OCI-M1 (cell line): ENCODE results near the gene NKPD1.

Experiments
- DNase-seq: peaks from one replicate; lab custom pipeline; 2025; lab: John Stamatoyannopoulos, UW

The NKPD1 gene

DNA sequence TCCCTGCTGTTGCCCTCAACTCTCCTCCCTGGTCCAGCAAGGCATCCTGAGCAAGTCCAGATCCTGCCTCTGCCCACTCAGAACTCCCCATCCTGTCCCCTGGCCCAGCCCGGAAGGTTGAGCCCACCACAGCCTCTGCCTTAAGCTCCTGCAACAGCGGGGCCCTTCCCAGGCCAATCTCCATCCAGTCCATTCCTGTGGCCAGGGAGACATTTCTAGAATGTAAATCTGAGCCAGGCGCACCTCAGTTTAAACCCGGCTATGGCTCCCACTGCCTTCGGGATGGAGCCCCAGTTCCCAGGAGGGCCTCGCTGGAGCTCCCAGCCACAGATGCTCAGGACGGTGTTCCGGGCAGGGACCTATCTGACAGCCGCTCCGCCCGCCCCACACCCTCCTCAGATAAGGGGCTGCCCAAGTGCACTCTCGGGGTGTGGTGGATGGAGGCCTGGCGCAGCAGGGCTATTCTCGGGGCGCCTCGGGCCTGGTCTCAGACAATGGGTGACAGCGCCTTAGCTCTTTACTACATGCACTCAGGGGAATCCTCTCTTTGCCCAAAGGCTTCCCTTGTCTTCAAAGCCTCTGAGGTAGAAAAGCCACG is 11.9 kb upstream of the NKPD1 start:
- DNase-seq, result no peak

DNA sequence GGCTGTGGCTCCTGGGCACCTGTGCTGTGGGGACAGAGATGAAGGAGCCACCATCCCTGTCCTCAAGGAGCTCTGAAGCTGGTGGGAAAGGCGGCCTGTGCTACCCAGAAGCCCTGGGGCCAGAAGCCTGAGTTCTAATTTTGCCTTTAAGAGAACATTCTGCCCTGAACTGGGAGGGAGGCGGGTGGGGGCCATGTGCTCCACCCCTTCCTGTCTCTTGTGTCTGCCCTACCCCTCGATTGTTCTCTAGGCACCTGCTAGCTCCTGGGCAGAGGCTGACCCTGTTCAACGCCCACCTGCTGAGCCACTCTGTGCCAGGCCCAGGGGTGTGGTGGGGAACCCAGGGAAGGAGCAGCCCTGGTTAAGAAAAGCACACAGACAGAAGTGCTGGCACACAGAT is 11.4 kb upstream of the NKPD1 start:
- no peak for DNase-seq

DNA sequence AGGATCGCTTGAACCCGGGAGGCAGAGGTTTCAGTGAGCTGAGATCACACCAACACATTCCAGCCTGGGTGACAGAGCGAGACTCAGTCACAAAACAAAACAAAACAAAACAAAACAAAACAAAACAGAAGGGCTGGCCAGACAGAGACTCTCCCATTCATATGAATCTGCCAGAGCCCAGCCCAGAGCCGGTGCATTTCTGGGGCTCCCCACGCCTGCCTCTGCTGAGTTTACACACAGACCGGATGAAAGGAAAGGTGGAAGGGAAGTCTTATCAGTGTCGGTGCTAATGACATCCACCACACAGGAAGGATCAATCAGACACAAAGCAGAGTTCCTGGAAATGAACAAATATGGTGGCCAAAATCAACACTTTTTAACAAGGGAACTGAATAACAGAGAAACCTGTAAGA is 10.4 kb upstream of the NKPD1 start:
- peak; percentile 36 for DNase-seq

DNA sequence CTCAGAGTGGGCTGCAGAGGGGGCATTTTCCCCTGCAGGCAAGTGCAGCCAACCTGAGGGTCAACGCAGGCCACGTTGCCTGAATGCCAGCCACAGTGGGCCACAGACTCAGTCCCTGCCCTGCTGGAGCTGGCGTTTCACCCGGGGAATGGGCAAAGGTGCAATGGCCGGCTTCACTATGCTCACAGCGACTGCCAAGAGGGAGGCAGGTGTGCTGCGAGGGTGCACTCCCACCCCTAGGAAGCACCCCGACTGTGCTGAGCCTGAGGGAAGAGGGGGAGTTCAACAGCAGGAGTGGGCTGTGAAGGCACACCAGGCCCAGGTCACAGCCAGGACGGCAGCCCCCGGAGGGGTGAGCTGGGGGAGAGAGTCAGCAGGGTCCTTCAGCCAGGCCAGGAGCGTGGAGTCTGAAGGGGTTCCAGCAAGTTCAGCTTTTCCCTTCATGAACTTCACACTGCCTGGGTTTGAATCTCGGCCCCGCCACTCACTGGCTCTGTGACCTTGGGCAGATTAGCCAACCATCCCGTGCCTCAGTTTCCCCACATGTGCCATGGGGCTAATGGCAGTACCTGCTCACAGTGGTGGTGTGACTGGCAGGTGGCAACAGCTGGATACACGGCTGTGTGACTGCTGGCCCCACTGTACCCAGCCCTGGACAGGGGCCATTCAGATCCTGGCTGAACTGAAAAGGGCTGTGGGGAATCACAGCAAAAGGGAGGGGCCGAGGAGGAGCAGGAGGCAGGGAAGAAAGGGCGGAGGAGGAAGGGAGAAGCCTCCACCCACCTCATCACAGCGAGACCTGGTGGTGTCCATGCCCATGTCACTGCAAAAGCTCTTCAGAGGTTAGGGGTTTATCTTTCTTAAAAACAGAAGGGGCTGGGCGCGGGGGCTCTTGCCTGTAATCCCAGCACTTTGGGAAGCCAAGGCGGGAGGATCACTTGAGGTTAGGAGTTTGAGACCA is 9.6 kb upstream of the NKPD1 start:
- no peak for DNase-seq

DNA sequence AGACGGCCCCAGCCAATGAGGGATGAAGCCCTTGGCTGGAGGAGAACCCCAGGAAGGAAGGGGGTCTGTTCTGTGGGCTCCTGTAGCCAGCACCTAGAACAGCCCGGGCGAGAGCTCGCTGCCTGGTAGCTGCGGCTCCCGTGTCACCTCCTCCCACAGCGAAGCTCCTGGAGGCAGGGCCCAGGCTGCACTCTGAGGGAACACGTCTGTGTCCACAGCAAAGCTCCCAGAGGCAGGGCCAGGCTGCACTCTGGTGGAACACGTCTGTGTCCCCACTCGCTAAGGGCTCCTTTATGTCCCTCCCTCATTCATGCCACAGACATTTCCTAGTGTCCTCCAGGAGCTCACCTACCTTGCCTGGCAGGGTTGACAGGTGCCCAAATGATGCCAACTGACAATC is 8.8 kb upstream of the NKPD1 start:
- no peak for DNase-seq

DNA sequence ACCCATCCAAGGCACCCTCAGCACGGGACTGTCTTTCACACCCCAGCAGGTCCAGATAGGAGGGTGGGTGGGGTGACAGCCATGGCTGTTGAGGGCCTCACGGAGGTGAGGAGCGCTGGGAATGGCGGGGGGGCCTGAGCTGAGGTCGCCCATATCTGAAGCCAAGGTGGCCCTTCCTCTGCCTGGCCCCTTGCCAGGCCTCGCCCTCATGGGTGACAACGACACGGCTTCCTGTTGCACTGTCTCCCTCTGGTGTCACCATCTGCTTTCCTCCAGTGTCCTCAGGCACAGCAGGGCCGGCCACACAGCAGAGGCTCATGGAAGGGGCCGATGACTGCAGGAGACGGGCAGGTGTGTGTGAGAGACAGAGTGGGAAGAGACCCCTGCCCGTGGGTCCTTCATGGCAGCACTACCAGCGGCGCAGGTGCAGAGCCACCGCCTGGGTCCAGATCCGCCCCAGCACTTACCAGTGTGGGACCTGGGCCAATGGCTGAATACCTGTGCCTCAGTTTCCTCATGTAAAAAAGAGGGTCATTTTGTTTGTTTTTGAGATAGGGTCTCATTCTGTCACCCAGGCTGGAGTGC is 8.1 kb upstream of the NKPD1 start:
- DNase-seq, result peak; percentile 49

DNA sequence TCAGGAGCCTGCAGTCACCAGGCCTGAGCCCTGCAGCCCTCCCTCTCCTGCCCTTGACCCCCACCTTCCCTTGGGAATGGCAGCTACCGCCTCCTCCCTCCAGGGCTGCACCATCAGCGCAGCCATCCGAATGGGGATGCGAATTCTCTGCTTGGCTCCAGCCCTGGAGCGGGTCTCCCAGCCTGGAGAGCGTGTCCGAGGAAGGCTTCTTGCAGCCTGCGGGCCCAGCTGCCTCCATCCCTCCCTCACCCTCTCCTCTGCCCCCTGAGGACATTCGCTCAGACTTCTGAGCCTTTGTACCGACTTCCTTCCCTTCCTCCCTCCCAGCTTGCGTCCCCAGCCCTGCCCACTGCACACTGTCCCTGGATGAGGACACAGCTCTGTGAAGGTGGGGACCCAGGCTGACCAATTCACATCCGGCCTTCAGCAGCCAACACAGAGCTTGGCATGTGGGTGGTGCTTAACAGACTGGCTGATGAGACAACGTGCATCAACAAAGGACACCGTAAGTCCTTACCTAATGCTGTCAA is 6.0 kb upstream of the NKPD1 start:
- no peak for DNase-seq

DNA sequence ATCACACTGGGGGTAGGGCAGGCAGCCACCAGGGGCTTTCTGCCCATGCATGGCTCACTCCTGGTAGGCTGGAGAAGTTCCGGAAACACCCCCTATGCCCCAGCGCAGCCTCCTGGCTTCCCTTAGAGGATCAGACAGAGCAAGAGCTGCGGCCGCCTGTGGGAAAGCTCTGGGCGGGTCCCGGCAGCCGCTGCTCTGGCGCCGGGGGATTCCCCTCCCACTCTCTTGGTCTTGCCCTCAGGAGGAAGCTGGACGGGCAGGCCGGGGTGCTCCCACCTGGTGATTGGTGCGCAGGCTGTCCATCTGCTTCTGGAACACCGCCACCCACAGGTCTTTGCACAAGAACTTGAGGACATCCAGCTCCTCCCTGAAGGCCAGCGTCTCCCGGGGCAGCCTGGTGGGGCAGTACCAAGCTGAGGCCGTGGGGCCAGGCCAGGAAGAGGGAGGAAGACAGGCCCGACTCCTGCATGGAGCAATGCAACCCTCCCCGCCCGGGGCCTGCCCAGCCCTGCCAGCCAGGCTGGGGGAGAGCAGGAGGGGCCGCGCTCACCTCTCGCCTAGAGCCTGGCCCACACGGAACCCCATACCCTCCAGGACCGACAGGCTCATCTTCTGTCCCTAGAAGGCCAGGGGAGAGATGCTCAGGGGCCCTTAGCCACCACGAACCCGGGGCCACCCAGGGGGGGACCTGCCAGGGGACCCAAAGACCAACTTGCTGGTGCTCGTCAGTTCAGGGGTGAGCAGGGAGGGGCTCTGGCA is 4.0 kb upstream of the NKPD1 start:
- DNase-seq, result peak; percentile 77

DNA sequence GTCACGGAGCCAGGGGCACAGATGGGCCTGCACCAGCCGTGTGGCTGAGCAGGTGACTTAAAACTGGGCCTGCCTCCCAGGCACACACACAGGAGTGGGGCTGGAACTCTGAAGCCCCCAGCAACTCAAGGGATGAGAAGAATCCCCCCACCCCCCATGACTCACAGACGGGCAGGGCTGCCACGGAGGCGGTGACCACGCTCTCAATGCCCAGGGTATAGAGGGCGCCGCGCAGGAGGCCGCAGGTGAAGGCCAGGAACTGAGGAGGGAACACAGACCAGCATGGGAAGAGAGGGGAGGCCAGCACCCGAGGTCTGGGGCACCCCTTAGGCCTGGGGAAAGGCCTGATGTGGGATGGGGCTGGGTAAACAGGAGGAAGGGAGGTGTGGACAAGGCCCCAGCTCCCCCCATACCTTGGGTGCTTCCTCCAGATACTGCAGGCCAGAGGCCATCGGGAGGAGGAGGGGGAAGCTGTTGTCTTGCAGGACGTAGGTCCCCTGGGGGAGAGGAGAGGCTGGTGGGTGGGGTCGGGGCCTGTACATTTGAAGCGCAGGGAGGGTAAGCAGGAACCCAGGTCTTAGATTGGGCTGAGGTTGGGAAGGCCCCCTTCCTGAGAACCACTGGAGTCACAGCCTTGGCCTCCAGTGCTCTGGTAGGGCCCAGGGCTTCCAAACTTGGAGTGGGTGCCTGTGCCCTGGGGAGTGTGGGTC is 3.1 kb upstream of the NKPD1 start:
- DNase-seq, result no peak

DNA sequence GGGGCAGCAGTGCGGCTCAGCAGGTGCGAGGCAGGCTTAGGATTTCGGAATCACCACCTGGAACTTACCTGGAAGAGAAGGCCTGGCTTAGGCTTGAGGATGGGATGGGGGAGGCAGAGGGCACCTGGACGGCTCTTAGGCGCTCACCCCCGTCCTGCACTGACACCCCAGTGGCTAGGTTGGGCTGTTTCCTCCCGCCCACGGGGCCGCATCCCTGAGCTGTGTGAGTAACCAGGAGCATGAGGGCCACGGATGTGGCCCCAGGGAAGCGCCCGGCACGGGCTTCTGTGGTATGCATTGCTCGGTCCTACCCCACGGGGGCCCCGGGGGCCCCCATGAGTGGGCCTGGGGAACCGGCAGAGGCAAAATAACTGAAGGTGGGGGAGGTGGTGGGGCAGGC is 2.4 kb upstream of the NKPD1 start:
- no peak for DNase-seq

DNA sequence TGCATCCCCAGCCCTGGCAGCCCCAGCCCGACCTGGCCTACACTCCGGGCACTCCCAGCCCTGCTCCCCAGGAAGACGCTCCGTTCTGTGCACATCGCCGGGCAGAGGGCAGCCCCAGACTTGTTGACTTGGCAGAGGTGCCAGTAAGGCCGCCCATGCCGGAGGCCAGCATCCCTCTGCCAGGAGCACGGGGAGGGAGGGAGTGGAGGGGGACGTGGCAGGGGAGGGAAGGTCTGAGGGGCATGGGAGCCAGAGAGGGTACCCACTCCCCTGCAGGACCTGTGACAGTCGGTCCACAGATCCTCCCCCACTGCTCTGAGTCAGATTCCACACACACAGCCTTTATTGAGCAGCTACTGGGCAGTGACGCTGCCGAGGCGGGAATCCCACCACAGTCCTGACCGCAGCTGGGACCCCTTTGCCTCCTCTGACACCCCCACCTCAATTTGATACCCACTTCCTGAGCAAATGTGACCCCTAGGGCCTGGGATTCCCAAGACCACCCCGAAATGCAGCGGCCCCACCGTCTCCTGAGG is 1.9 kb upstream of the NKPD1 start:
- no peak for DNase-seq

DNA sequence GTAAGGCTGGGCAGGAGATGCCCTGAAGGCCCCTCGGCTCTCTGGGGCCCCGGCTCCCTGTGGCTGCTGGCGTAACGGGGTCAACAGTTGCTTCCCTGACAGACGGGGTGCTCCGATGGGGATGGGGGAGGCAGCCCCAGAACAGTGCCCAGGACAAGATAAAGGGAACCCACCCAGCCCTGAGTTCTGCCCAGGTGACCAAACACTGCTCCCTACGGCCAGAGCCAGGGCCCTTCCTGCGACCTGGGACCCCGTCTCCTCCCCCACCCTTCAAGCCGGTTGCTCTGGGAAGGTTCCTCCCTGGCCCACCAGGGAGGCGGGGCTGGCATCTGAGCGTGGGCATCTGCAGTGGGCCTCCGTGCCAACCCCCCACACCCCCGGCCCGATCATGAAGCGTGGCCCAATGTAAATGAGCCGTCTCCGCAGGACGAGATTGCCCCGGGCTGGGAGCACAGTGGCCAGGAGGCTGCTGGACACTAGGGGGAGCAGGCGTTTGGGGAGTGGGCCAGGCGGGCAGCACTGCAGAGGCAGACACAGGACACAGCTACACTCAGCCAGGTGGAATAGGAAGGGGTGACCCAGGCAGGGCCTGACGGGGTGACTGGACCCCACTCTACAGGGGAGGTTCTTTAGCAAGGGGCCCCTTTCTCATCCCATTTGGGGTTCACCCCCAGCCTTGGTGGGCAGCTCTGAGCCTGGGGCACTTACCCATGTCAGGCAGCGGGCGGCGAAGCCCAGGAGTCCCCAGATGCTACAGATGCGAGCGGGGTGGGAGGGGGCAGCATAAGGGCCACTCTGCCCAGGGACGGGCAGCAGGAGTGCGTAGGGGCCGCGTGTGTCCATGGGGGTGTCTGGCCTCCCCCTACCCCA is 1.2 kb upstream of the NKPD1 start:
- DNase-seq, result peak; percentile 57

DNA sequence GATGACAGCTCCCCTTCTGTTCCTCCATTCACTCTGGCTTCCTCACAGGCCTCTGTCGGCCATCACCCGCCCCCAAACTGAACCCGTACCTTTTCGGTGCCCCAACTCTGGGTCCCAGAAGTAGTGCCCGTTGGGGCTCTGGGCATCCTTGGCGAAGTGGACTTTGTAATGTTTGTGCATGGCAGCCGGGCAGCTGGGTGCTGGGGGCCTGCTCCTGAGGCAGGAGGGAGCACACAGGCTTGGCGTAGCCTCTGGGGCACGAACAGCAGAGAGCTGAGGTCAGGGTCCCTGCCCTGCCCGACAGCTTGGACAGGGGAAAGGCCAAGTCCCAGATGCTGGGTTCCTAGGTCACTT is 834 bp downstream of the NKPD1 start:
- no peak for DNase-seq

DNA sequence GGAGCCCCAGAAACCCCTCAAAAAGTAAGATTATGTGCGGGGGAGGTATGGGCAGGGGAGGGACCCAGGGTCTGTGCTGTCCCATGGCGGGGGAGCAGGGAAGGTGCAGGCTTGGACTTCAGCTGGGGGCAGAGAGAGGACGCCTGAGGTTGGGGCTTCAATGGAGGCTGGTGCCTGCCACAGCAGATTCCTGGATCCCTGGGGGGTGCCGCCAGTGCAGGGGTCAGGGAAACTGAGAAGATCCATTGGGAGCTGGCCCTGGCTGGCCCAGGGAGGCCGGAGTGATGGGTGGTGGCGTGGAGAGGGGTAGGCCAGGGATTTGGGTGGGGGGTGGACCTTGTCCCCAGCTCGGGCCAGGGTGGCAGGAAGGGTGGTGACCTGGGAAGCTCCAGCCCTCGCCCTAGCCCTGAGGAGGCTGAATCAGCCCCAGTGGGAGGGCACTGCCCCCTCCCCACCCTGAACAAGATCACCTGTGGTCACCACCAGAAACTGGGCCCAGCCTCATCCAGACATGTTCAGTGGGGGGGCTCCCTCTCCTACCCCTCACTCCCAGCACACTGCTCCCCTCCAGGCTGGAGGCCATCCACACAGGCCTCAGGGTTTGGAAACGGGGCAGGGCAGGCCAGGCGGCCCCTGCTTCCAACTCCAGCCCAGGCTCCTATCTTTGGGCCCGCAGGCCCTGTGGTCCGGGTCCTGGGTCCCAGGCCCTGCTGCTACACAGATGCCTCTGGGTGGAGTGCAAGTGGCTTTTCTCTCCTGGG is 1.4 kb downstream of the NKPD1 start:
- DNase-seq, result no peak

DNA sequence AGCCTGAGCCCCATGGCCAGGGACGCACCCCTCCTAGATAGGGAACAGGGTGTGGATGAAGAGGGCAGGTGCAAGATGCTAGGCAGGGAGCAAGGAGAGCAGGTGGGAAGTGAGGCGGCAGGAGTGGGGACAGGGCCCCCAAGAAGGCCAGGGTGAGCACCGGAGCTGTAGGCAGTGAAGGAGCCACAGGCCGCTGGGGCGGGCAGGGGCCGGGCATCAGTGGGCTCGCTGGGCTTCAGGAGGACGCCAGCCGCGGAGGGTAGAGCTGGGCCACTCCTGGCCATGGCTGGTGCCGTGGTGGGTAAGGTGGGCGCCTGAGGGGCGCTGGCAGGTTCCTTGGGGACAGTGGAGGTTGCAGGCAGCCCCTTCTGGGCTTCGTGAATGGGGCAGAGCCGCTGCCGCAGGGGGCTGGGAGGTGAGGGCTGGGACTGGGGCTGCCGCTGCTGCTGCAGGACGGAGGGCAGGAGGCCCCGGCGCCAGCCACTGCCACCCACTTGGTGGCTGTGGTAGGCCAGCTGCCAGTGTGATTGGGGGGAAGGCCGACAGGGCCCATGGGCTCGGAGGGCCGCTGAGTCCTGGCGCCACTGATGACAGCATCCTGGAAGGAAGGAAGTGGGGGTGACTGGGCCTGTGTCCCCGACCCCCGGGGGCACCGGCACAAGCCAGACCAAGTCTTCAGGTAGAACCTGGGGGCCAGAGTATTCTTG is 2.1 kb downstream of the NKPD1 start:
- DNase-seq, result no peak

DNA sequence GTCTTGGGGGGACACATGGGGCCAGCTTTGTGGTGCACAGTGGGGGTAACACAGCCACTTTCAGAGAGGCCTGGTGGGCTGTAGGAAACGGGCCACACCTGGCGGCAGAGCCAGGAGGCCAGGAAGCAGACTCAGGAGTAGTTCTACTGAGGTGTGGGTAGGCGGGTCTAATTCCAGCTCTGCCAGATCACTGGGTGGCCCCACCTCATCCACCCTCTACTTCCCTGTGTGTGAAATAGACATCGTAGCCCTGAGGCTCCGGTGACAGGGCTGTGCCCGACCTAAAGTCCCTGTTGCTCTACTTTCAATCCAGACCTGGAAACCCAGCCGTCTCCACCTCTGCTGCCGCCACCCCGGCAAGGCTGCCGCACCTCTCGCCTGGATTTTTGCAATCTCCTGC is 4.0 kb downstream of the NKPD1 start:
- DNase-seq, result no peak

DNA sequence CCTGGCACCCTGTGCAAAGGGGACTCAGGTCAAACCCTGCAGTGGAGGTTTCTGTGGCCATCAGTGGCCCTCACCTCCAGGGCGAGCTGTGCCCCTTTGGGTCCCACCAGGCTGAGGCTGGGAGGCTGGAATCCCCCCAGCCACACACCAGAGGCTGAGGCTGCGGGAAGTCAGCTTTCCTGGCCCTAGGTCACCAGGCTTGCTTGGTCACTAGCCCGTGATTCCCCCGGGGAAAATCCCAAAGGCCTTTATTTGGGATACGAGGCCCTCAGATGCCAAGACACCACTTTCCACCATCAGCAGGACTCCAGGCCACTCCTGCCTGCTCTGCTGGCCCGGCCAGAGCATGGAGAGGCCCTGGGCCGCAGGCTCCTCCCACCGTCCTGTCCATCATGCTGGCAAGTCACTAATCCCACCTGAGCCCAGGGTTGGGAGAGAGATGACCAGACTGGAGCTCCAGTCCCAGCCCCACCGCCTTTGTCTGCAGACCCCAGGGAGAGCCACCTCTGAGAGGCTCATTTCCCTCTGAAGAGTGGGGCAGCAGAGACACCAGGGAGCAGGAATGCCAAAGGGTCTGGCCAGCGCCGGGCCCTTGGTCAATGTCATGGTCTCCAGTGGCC is 4.7 kb downstream of the NKPD1 start:
- no peak for DNase-seq

DNA sequence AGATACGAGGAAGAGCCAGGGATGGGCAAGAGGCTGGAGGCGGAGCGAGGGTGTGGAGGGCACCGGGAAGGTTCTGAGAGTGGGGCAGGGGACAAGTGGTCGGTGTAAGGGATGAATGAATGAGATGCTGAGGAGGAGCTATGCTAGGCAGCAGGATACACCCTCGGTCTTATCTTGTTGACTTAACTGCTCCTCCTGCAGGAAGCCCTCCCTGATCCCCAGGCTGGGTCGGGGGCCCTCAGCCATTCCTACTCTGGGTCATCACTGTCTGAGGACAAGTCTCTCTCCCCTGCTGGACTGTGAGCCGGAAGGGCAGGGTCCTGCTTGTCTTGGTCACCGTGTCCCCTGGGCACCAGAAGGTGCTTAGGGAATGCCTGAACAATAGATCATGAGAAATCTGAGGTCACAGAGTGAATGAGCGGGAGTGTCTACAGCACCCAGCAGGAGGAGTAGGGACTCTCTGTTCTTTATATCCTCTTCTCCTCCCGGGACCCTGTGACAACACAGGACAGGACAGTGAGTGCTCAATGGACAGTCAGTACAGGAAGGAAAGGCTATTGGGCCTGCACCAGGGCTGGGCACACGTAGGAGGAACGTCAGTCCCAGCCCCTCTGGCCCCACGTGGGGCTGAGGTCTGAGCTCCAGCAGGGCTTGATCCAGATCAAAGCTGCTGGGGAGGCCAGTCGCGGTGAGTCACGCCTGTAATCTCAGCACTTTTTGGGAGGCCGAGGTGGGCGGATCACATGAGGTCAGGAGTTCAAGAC is 6.5 kb downstream of the NKPD1 start:
- DNase-seq, result peak; percentile 93
